HG02884 (cell line): ENCODE measurements around the gene NPAT.
A peak's percentile ranks its signal among the peaks of the same experiment; 100 is the strongest.

Experiments
- ATAC-seq: cut with Tn5 transposase; IDR thresholded peaks from one replicate; pipeline ENCODE4 v1.9.1; 2021; ENCODE audit warnings: mild to moderate bottlenecking, moderate library complexity; ENCODE audit not compliant: unreplicated experiment

NPAT gene

DNA sequence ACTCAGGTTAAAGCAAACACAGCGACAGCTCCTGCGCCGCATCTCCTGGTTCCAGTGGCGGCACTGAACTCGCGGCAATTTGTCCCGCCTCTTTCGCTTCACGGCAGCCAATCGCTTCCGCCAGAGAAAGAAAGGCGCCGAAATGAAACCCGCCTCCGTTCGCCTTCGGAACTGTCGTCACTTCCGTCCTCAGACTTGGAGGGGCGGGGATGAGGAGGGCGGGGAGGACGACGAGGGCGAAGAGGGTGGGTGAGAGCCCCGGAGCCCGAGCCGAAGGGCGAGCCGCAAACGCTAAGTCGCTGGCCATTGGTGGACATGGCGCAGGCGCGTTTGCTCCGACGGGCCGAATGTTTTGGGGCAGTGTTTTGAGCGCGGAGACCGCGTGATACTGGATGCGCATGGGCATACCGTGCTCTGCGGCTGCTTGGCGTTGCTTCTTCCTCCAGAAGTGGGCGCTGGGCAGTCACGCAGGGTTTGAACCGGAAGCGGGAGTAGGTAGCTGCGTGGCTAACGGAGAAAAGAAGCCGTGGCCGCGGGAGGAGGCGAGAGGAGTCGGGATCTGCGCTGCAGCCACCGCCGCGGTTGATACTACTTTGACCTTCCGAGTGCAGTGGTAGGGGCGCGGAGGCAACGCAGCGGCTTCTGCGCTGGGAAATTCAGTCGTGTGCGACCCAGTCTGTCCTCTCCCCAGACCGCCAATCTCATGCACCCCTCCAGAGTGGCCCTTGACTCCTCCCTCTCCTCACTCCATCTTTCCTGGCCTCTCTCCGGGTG, at the start of gene NPAT, which contains the start of gene ATM:
Gene NPAT, minus strand, starts transcription at position 65 of the 774 bp plus-strand sequence. CDS start 102 bp downstream, outside the sequence.
Gene ATM, plus strand, starts transcription at position 494 of the 774 bp plus-strand sequence. CDS start 4,558 bp downstream, outside the sequence.
- ATAC-seq: peak; percentile 60

GRCh38 chr11:108269583-108269982, 47.1 kb upstream of the NPAT start:
- no peak for ATAC-seq

DNA sequence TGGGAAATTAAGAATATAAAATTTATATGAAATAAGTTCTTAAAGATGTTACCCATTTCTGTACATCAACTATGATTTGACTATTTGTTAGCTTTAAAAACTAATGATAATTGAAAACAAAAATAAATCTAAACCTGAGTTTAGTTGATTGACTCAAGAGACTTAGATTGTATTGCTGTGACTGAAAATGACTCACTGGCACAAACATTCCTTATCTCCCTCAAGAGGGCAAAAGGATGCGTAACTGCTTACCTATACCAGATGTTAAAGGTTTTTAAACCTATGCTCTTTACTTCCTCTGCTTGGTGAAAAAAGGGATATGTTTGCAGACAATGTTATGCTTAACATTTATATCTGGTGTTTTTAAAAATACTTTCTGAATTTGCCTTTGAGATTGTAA, 30.7 kb upstream of the NPAT start:
- no peak for ATAC-seq

DNA sequence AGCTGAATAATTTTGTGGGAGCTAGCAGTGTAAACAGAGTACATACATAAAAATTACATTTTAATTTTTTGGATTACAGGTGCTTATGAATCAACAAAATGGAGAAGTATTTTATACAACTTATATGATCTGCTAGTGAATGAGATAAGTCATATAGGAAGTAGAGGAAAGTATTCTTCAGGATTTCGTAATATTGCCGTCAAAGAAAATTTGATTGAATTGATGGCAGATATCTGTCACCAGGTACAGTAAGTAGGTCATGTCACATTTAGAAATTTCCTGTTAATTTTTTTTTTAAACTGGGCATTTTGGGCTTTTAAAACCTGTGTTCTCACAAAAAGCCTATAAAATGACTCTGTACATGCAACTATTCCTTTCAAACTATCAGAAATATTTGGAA, 24.4 kb upstream of the NPAT start:
- no peak for ATAC-seq

DNA sequence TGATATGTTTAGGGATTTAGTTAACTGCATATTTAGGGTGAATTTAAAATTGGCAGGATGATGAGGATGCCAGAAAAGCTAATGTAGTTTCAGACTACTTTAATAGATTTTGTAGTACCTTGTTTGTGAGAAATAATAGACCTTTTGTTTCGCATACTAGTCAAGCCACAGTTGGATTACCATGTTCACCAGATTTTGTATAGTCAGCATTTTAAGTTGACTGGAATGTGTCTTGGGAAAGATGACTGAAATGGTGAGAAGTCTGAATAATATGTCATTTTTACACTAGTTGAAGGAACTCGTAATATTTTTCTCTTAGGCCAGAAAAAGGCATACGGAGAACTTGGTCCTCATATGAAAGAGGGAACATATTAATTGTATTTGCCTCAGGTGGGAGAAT, 23.9 kb upstream of the NPAT start:
- no peak for ATAC-seq

- ATAC-seq: no peak
These were observed 20.0 kb upstream of the NPAT start for GRCh38 chr11:108242422-108242821.

- ATAC-seq: no peak
These were observed 19.0 kb upstream of the NPAT start for GRCh38 chr11:108241330-108242037.

DNA sequence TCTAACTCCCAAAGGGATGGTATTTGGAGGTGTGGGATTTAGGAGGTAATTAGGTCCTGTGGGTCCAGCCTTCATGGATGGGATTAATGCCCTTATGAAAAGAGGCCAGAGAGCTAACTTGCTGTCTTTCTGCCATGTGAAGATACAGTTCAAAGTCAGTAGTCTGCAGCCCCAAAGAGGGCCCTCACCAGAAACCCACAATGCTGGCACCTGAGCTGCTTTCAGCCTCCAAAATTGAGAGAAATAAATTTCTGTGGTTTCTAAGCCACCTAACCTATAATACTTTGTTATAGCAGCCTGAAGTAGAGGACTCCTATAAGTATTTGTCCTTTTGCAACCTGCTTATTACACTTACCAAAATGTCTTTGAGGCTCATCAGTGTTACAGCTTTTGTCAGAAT, 16.6 kb upstream of the NPAT start:
- no peak for ATAC-seq

DNA sequence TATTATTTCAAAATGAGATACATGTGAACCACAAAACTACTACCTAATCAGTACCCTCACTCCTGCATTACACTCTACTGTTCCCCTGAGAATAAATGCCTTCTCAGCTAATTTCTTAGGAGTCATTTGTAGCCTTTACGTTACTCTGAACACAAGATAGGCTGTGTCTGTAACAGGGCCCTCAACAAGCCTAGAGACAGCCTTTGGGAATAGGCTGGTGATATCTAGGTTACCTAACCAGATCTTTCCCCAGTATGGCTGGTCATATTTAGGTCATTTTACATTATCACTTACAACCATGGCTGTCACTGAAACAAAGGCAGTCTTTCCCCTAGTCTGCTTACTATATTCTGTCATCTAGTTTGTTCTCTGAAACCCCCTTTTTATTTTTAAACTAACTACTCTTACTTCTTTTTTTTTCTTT, 14.6 kb upstream of the NPAT start:
- ATAC-seq: peak; percentile 54

DNA sequence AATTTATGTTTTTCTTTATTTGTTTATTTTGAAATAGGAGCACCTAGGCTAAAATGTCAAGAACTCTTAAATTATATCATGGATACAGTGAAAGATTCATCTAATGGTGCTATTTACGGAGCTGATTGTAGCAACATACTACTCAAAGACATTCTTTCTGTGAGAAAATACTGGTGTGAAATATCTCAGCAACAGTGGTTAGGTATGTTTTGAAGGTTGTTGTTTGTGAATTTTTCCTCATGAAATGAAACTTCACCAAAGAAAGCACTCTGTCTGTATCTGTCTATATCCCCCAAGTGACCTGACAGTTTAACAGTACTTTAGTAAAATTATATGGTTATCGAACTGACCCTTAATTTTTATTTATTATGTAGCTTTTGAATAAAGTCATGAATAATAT, 13.2 kb upstream of the NPAT start:
- ATAC-seq: no peak

- no peak for ATAC-seq
These were observed 12.8 kb upstream of the NPAT start for GRCh38 chr11:108235192-108235591.

DNA sequence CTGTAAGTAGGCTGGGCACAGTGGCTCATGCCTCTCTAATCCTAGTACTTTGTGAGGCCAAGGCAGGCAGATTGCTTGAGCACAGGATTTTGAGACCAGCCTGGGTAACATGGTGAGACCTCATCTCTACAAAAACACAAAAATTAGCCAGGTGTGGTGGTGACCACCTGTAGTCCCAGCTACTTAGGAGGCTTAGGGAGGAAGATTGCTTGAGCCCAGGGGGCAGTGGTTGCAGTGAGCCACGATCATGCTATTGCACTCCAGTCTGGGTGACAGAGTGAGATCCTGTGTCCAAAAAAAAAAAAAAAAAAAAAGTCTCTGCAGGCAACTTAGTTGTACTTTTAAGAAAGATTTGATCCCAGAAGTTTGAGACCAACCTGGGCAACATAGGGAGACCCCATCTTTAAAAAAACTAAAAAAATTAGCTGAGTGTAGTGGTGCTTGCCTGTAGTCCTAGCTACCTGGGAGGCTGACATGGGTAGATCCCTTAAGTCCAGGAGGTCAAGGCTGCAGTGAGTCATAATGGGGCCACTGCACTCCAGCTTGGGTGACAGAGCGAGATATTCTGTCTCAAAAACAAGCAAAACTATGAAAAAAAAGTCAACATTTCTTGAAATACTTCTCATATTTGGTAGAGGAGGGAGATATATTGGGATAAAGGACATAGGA, 11.0 kb upstream of the NPAT start:
- ATAC-seq: no peak

DNA sequence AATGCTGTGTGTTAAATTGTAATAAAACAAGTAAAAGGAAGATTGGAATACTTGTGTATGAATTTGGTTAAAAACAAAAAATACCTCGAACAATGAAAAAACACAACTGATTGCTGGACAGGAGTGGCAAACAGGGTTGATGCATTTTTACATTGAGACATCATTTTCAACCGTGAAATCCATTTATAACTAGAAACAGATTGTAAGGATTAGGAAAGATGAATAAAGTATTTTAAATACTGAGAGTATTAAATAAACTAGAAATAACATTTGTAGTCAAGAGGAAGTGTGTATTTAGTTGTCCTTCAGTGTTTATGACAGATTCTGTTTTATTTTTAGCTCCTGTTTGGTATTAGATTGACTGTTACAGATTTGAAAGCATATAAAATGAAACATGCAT, 5.8 kb upstream of the NPAT start:
- ATAC-seq: no peak

DNA sequence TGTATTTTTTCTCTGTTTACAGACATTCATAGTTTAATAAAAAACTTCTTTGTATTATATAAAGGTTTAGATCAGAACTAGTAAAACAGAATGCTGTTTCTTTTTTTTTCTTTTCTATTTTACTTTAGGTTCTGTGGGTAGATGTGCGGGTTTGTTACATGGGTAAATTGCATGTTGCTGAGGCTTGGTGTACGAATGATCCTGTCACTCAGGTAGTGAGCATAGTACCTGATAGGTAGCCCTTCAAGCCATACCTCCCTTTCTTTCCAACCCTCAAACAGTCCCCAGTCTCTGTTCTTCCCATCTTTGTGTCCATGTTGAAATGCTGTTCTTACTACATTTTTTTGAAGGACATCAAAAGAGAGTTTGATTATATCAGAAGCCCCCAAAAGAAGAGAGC, 3.6 kb upstream of the NPAT start:
- no peak for ATAC-seq

- peak; percentile 13 for ATAC-seq
These were observed 2.7 kb upstream of the NPAT start for GRCh38 chr11:108224911-108225786.

DNA sequence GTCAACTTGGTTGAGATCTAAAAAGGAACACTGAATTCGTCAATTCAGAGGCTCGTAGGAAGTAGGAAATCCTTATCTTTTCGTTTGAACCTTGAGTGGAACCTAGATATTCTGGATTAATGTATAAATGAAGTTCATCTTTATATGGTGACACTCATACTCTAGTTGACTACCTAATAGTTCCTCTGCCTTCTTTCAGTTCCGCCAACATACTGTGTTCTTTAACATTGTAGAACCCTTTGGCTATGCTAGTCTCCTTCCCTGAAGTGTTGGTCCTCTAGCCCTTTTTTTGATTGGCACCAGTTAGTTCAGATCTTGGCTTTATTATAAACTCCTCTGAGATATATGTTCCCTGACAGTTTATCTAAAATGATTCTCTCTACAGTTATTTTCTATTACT, 1.9 kb upstream of the NPAT start:
- no peak for ATAC-seq

DNA sequence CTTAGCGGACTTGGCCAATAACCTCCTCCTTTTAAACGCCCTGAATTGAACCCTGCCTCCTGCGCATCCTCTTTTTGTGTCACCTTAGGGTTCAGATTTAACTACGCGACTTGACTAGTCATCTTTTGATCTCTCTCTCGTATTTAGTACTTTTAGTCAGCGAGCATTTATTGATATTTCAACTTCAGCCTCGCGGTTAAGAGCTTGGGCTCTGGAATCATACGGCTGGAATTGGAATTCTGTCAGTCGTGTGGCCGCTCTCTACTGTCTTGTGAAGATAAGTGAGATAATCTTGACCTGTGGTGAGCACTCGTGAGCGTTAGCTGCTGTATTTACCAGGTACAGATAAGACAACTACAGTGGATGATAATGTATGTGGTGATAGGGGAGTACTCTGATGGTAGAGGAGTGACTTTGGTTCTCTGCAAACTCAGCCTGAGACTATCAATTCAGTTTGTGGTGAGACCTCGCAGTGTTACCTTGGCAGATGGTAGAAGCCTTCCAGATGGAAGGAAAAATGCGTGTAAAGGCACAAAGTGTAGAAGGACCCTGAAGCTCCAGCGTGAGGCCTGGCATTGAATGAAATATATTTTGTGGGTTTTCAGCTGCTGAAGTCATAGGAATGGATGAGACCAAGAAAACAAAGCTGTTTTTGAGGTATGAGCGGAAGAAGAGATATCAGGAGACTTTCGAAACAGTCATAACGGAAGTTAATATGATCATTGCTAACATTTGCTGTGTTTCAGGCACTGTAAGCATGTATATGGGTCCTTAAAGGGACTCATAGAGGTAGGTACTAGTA, 1.1 kb upstream of the NPAT start:
- ATAC-seq: peak; percentile 28

DNA sequence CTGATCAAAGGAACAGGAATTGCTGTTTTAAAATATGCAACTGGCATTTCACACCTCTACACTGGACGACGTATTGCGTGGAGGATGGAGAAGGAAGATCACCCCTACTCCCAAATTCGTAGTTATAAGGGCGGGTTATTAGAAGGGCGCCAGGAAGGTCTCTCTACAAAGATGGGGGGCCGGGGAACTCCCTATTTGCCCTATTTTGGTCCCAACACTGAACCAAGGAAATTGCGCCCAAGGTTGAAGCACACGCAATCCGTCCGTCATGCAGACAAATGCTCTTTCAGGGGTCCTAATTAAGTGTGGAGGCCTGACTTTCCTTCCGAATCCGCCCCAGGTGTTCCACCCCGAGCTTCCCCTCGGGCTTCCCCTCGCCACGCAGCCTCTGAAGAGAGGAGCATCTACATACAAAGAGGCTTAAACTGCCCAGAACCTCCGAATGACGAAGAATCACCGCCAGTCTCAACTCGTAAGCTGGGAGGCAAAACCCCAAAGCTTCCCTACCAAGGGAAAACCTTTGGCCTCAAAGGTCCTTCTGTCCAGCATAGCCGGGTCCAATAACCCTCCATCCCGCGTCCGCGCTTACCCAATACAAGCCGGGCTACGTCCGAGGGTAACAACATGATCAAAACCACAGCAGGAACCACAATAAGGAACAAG, 396 bp downstream of the NPAT start:
- ATAC-seq: no peak

- ATAC-seq: no peak
These were observed 1.1 kb downstream of the NPAT start for GRCh38 chr11:108221371-108221770.
